T-helper 17 cell (primary cell): Measurements from ENCODE around the gene NCOR2. TPM values are rescaled to one million over a fixed set of nuclear protein-coding genes. Genes with fewer than 3 reads are reported as not detected.

Experiments used
- ATAC-seq: fragments of 150-1000 bp; cut with Tn5 transposase; 2 replicates; pipeline ENCODE4 v1.10.0; 2021; ENCODE audit warnings: mild to moderate bottlenecking, moderate library complexity
- DNase-seq, 3 donors: peaks; one replicate each; pipeline versions ENCODE4 v3.0.0 to v3.0.0-alpha.2; 2020 to 2021
- H3K9me3 ChIP-seq: one replicate; pipeline ENCODE4 v1.7.0; 2013; ENCODE audit warnings: low read length, mild to moderate bottlenecking; ENCODE audit not compliant: control insufficient read depth, poor library complexity, severe bottlenecking
- H3K27ac Mint-ChIP-seq: one replicate; pipeline ENCODE4 v1.8.0; 2022; ENCODE audit warnings: mild to moderate bottlenecking, moderate library complexity, mixed read lengths
- H3K27me3 Mint-ChIP-seq: one replicate; pipeline ENCODE4 v1.8.0; 2022; ENCODE audit warnings: mixed read lengths
- H3K36me3 Mint-ChIP-seq: one replicate; pipeline ENCODE4 v1.8.0; 2022; ENCODE audit warnings: low read depth, mixed read lengths
- H3K4me1 Mint-ChIP-seq: one replicate; pipeline ENCODE4 v1.8.0; 2022; ENCODE audit warnings: mild to moderate bottlenecking, mixed read lengths
- H3K4me3 Mint-ChIP-seq: one replicate; pipeline ENCODE4 v1.8.0; 2022; ENCODE audit warnings: mild to moderate bottlenecking, moderate library complexity, mixed read lengths
- total RNA-seq, 4 donors: library from RNA in 2 of 4; stranded (reverse) in 2 of 4; gene quantifications; one replicate each; pipeline ENCODE4 v1.2.3 and lab custom pipeline; 2022 to 2026

NCOR2 gene
- total RNA-seq, 2 donors from 2014 or later = 107 to 119 TPM

DNA sequence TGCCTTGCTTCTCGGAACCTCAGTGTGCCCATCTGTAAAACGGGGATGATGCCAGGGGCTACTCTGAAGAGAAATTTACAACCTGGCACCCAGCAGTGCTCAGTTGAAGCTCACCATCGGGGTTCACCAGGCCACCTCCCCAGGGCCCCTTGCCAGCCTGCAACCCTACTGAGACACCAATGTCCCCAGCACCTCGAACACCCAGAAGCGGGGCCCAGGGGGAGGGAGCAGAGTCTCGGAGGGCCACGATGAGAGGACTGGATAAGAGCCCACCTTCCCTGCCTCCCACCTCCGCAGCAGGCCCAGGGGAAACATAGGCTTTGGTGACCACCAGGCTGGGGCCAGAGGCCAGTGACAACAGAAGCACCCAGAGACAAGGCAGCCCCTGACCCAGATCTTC lies 22.4 kb downstream of the NCOR2 start:
- no peak for ATAC-seq
- H3K27ac Mint-ChIP-seq = peak overlapping the region; percentile 79

DNA sequence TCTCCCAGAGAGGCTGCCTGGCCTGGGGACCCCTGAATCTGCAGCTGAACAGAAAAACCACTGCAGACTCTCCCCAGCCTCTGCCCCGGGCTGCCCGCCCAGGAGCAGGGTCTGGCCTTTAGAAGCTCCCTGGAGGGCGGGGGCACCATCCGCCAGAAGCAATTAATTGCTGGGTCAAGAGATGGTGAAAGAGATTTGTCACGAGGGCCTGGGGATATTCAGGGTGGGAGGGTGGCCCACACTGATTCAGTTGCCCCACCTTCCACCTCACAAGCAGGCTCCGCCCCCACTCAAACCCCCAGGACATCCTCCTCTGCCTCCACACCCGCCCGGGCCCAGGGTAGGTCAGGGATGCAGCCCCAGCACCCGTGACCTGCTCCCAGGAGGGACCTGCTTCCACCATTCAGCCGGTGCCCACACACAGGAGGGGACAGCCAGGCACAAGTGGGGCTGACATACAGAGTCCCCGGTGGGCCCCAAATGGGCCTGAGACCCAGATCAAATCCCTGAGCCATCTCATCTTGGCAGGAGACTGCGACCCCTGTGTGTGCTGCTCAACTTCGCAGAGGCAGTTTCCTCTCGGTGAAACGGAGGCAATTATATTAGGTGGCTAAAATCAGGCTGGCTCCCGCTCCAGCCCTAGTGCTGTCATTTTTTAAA lies 23.0 kb downstream of the NCOR2 start:
- Mint-ChIP-seq H3K36me3 (peaks cover 2% of the 10 kb centered on the region), H3K4me1 (peaks cover 33% of the 10 kb centered on the region), H3K27ac (peak overlapping the region; percentile 79)

More for the DNA sequence above, 22.4 kb downstream of the NCOR2 start:
- H3K27me3 Mint-ChIP-seq = no peaks in the 10 kb centered on the region
- peak overlapping the region; percentile 67 for H3K4me3 Mint-ChIP-seq
- DNase-seq = no peak
- peaks cover 30% of the 10 kb centered on the region for H3K4me1 Mint-ChIP-seq
- H3K9me3 ChIP-seq = no peaks in the 10 kb centered on the region
- peaks cover 2% of the 10 kb centered on the region for H3K36me3 Mint-ChIP-seq

DNA sequence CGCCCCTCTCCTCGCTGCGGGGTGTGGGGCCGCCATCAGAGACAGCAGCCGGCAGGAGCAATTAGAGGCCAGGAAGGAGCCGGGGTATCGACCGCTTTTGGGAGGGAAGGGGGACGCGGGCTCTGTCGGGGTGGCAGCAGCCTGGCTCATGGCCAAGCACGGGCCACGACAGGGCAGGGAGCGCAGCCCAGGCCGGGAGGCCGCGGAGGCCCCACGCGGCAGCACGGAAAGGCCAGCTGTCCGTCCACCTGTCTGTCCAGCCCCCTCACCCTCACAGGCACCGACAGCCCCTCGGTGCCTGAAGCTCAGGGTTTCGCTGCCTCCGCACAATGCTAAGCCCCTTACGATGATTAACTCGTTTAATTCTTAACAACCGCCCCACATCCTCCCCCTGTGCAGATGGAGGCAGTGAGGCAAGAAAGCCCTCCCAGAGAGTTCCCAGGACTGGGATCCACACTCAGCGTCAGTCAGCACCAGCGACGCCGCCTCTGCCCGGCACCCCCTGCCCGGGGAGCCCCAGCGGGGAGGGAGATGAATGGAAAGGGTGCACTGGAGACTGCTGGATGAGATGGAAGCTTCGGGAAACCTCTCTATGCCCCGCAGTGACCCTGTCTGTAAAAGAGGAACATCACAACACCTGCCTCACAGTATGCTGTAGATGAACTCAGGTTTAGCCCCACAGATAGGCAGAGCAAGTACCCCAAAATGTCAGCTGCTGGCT lies 23.7 kb downstream of the NCOR2 start:
- peak overlapping the region; percentile 79 for H3K27ac Mint-ChIP-seq
- H3K4me1 Mint-ChIP-seq = peaks cover 33% of the 10 kb centered on the region
- H3K9me3 ChIP-seq = no peaks in the 10 kb centered on the region
- no peak for ATAC-seq
- H3K27me3 Mint-ChIP-seq = no peaks in the 10 kb centered on the region
- no peak overlapping the region for H3K4me3 Mint-ChIP-seq
- peaks cover under 1% of the 10 kb centered on the region for H3K36me3 Mint-ChIP-seq
- DNase-seq = no peak

More for the DNA sequence above, 23.0 kb downstream of the NCOR2 start:
- Mint-ChIP-seq H3K27me3 (no peaks in the 10 kb centered on the region), H3K4me3 (no peak overlapping the region)
- no peak for ATAC-seq
- no peaks in the 10 kb centered on the region for H3K9me3 ChIP-seq
- no peak for DNase-seq

DNA sequence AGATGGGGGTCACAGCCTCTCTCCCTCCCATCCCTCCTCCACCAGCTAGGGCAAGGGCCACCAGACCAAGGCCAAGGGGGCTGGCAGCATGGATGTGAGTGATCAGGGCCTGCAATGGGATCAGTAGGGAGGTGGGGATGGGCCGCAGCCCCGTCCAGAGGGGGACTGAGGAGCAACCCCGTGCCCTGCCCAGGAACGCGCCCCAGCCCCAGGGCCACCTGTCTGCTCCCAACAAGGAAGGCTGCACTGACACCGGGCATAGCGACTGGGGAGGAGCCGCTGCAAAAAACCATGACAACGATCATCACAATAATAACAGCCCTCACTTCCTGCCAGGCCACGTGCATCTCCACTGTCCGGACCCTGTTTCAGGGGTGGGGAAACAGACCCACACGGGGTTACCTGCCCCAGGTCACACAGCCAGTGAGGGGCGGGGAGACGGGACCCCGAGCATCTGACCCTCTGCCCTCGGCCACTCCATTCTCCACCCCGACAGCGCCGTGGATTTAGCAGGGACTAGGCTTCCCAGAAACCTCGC lies 24.3 kb downstream of the NCOR2 start:
- H3K36me3 Mint-ChIP-seq = no peaks in the 10 kb centered on the region
- peaks cover 36% of the 10 kb centered on the region for H3K4me1 Mint-ChIP-seq
- H3K9me3 ChIP-seq = no peaks in the 10 kb centered on the region
- peak overlapping the region; percentile 79 for H3K27ac Mint-ChIP-seq
- ATAC-seq (peak; percentile 69), DNase-seq (no peak)
- H3K4me3 Mint-ChIP-seq = no peak overlapping the region
- no peaks in the 10 kb centered on the region for H3K27me3 Mint-ChIP-seq

DNA sequence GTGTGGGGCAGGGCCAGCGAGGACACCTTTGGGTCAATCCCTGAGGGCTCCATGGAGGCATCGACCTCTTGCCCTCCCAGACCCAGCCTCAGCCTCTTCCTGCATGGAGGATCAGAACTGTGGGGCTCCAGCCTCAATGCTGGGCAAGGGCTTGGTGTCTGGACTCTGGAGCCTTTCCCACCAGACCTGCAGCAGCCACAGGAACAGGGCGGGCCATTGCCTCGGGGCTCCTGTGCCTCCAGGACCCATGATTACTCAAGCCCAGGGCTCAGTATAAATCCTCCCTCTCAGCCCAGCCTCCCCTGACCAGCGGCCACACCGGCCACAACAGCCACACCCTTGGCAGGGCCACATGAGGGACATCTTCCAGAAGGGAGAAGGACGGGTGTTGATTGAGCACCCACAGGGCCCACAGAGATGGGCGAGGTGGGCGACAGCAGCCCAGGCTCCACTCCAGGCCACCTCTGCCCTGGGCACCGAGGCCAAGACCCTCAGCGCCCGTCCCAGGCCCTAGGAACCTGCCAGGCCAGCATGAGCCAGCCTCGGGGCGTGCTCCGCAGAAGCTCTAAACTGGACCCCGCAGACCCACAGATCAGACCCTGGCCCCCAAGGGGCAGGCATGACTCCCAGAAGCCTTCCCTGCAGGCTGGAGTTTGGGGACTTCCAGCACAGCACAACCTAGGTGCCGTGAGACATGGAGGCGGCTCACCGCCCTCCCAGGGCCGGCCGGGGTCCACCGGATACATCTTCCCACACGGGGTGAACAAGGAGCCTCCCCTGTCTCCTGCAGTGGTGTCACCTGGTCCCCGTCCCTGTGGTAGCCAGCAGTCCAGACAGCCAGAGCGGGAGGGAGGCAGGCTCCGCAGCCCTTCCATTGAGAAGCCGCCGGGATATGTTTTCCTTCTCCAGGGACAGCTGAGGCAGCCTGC lies 25.1 kb downstream of the NCOR2 start:
- Mint-ChIP-seq H3K4me1 (peaks cover 37% of the 10 kb centered on the region), H3K27ac (no peak overlapping the region)

DNA sequence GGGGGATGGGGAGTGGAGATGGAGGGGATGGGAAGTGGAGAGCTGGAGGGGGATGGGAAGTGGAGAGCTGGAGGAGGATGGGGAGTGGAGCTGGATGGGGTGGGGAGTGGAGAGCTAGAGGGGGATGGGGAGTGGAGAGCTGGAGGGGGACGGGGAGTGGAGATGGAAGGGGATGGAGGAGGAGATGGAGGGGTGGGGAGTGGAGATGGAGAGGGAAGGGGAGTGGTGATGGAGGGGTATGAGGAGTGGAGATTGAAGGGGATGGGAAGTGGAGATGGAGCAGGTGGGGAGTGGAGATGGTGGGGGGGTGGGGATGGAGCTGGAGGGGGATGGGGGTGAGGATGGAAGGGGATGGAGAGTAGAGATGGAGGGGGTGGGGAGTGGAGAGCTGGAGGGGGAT lies 26.1 kb downstream of the NCOR2 start:
- Mint-ChIP-seq H3K27me3 (no peaks in the 10 kb centered on the region), H3K4me1 (peaks cover 31% of the 10 kb centered on the region), H3K36me3 (no peaks in the 10 kb centered on the region), H3K4me3 (no peak overlapping the region), H3K27ac (no peak overlapping the region)
- DNase-seq (no peak), ATAC-seq (no peak)
- H3K9me3 ChIP-seq = no peaks in the 10 kb centered on the region

More for the DNA sequence above, 25.1 kb downstream of the NCOR2 start:
- ATAC-seq (no peak), DNase-seq (no peak)
- Mint-ChIP-seq H3K4me3 (no peak overlapping the region), H3K36me3 (no peaks in the 10 kb centered on the region), H3K27me3 (no peaks in the 10 kb centered on the region)
- no peaks in the 10 kb centered on the region for H3K9me3 ChIP-seq

DNA sequence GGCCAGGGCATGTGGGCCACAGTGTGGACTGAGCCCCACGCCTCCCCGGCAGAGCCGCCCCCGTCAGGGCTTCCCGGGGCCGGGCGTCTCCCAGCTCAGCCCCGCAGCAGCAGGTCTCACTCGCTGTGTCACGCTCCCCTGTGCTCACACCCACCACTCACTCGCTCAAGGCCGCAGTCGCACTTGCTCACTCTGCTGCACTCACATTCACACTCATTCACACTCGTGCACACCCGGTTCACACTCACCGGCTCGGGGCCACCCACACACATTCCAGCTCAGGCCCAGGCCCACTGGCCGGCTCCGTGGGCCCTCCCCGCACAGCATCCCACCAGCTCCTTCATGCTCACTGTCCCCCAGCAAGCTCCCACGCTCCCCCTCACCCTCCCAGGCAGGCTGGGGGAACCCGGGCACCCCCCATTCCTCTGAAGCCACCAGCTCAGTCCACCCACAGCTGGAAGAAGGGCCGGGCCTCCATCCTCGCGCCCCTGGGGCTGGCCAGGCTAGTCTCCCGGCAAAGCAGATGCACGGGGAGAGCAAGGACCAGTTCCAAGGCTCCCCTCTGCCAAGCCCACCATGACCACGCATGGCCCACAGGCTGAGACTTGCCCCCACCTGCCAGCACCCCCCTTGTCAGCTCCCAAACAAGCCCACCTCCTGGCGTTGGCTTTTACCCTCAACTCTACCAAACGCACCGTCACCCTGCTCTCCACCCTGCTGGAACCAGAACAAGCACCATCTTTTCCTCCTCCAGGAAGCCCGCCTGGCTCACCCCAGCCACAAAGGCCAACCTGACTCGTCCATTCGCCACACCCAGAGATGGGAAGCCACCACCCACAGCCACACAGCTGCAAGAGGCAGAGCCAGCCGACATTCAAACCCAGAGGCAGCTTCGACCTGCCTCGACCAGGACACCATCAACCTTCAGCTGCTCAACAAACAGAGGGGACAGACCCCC lies 28.0 kb downstream of the NCOR2 start:
- no peaks in the 10 kb centered on the region for H3K36me3 Mint-ChIP-seq
- no peak for ATAC-seq
- H3K27ac Mint-ChIP-seq = no peak overlapping the region
- DNase-seq = no peak
- H3K9me3 ChIP-seq = no peaks in the 10 kb centered on the region
- no peak overlapping the region for H3K4me3 Mint-ChIP-seq
- H3K27me3 Mint-ChIP-seq = no peaks in the 10 kb centered on the region
- H3K4me1 Mint-ChIP-seq = peaks cover 27% of the 10 kb centered on the region

DNA sequence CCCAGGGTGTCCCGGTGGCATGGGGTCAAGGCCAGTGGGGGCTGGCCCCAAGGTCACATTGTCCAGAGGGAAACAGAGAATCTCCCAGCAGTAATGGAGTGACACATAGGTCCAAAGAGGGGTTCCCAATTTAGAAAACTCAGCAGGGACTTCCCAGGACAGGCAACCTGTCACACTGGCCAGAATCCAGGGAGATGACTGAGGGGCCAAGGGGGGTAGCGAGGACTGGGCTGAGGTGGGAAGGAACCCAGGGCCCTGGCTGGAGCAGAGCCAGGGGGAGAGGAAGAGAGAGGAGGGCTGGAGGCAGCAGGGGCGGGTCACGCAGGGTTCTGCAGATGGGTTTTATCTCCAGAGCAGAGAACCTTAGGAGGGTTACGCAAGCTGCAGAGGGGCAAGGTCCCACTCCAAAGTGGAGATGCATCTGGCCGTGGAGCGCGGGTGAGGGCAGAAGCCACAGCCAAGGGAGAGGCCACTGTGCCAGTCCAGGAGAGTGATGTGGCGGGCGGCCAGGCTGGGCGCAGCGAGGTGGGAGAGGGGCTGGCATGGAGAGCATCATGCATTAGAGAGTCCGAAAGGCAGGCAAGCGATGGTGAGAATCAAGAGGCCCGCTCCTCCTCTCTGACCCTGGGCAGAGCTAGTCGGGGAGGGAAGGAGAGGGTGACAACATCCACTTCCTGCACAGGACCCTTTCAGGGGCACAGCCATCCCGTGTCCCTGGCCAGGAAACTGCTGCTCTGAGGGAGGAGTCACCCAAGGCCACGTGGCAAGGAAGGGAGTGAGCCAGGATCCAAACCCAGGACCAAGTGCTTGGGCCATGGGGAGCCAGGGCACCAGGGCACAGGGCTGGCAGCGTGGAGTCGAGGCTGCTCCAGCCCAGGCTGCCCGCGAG lies 29.0 kb downstream of the NCOR2 start:
- H3K36me3 Mint-ChIP-seq = no peaks in the 10 kb centered on the region
- peak overlapping the region; percentile 47 for H3K27ac Mint-ChIP-seq
- DNase-seq (no peak), ATAC-seq (no peak)
- H3K27me3 Mint-ChIP-seq = no peaks in the 10 kb centered on the region
- no peaks in the 10 kb centered on the region for H3K9me3 ChIP-seq
- H3K4me3 Mint-ChIP-seq = peak overlapping the region; percentile 7
- peaks cover 24% of the 10 kb centered on the region for H3K4me1 Mint-ChIP-seq

DNA sequence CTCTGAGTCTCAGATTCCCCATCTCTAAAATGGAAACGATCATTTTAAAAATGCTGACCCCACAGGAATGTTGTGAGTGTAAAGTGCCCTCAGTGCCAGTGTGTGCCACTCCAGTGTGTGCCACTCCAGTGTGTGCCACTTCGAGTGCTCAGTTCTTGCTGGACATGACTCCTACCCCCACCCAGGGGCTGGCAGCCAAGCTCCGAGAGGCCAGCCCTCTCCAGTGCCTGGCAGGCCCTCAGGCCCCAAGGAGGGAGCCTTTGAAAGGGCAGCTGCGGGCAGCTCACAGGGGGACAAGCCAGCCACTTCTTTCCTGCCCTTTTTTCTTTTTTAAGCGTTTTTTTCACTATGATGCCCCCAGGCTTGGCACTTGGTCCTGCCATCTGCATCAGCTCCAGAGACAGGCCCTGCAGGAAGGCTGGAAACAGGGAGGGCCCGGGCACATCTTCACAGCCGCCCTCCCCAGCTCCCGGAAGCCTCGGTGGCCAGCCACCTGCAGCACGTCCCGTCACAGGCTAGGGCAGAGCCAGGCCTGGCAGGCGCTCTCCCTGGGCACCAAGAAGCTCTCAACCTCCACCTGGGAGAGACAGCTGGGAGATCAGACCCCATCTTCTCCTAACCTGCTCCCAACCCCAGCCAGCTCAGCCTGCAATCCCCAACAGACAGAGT lies 29.8 kb downstream of the NCOR2 start:
- DNase-seq = no peak

DNA sequence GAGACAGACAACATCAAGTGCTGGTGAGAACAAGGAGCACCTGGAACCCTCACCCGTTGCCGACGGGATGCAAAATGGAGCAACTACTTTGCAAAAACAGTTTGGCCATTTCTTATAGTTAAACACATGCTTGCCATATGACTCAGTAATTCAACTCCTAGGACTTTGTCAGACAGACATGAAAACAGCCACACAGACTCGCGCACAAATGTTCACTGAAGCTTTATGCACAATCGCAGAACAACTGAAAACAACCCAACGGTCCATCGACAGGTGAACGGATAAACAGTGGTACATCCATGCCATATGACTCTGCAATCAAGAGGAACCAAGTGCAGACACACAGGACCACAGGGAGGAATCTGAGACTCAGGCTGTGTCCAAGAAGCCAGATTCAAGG lies 30.8 kb downstream of the NCOR2 start:
- ATAC-seq (no peak), DNase-seq (no peak)
- H3K9me3 ChIP-seq = no peaks in the 10 kb centered on the region
- Mint-ChIP-seq H3K27ac (peak overlapping the region; percentile 21), H3K27me3 (no peaks in the 10 kb centered on the region), H3K4me3 (no peak overlapping the region), H3K4me1 (peaks cover 30% of the 10 kb centered on the region), H3K36me3 (no peaks in the 10 kb centered on the region)

More for the DNA sequence above, 29.8 kb downstream of the NCOR2 start:
- no peaks in the 10 kb centered on the region for H3K27me3 Mint-ChIP-seq
- no peak for ATAC-seq
- peaks cover 30% of the 10 kb centered on the region for H3K4me1 Mint-ChIP-seq
- H3K36me3 Mint-ChIP-seq = no peaks in the 10 kb centered on the region
- no peak overlapping the region for H3K4me3 Mint-ChIP-seq
- H3K27ac Mint-ChIP-seq = peak overlapping the region; percentile 47
- no peaks in the 10 kb centered on the region for H3K9me3 ChIP-seq
